HG03159 (cell line): ENCODE data around the gene TFEB.

Experiments
- ATAC-seq: cut with Tn5 transposase; IDR thresholded peaks from one replicate; pipeline ENCODE4 v1.9.1; 2021; ENCODE audit warnings: mild to moderate bottlenecking, moderate library complexity; ENCODE audit not compliant: unreplicated experiment

Gene TFEB

DNA sequence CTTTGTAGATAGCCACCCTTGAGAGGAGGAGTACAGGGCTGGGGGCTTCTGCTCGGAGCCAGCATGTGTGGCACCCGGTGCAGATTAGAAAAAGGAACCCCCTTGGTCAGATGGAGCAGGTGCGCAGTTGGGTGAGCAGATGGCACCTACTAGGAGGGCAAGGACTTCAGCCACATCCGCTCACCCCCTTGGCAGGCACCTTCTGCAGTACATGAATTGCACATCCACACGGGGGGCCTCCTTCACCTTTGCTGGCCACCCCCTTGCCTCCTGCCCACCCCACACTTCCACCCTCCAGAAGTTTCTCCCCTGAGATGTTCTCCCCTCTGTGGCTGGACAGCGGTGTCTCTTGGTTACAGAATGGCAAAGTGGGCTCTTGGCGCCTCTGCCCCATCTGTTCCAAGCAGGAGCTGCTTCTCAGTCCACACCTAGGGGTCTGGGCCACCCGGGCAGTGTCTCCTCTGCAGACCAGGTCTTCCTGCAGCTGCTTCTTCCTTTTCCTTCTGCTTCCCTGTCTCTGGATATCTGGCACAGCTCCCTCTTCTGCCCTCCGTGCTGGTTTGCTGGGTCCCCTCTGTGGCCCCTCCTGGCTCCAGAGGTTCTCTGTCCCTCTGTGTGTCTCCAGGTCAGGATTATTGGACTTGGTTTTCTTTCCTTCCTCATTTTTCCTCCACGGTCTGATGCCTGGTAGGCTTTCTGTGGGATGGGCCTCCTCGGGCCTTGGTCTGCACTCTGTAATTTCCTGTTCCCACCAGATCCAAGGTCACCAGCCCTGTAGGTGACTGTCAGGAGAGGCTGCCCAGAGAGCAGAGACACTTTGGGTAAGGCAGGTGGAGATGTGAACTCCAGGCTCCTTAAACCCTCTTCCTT, 93.1 kb downstream of the TFEB start:
- no peak for ATAC-seq

DNA sequence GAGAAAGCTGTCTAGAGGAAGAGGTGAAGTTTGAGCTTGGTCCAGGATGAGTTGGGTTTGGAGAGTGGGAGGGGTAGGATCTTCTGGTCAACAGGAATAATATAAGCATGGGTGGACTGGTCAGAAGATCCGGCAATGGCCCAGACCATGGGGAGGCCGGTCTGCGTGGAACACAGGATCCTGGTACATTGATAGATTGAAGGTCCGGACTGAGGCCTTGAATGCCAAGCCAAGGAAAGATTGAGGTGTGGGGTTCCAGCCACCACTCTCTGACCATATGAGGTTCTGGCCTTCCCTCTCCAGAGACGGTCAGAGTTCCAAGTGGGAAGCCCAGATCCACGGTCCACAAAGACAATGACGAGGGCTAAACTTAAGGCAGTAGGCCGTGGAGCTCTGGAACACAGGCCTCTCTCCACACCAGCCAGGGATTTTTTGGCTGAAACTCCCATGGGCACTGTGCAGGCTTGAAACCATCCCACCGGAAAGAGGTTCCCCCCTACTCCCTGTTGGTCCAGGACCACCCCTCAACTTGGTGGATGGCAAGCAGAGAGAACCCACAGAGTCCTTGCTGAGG, 94.0 kb downstream of the TFEB start:
- no peak for ATAC-seq

GRCh38 chr6:41640426-41640825, 95.0 kb downstream of the TFEB start:
- ATAC-seq: no peak

DNA sequence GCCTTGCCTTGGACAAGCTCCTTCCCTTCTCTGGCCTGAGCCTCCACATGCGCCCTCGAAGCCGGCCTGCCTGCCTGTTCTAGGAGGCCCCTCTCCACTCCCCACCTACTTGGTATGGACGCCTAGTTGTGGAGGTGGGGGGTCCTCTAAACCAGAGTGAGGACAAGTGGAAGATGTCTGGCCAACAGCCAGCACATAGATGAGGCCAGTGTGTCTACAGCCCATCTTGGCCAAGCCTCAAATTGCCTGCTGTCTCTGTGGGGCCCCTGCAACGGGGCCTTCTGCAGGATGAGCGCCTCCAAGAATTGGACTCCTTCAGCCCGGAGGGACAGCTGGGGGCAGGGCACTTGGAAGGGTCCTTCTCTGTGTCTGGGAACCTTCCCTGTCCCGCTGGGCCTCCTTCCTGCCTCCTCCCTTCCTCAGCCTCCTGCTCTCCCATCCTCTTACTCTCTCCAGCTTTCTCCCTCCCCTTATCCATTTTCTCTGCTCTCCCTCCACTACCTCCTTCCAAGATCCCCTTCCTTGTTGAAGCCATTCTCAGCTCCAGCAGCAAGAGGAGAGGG, 95.5 kb downstream of the TFEB start:
- no peak for ATAC-seq

GRCh38 chr6:41638935-41639808, 96.2 kb downstream of the TFEB start:
- no peak for ATAC-seq

DNA sequence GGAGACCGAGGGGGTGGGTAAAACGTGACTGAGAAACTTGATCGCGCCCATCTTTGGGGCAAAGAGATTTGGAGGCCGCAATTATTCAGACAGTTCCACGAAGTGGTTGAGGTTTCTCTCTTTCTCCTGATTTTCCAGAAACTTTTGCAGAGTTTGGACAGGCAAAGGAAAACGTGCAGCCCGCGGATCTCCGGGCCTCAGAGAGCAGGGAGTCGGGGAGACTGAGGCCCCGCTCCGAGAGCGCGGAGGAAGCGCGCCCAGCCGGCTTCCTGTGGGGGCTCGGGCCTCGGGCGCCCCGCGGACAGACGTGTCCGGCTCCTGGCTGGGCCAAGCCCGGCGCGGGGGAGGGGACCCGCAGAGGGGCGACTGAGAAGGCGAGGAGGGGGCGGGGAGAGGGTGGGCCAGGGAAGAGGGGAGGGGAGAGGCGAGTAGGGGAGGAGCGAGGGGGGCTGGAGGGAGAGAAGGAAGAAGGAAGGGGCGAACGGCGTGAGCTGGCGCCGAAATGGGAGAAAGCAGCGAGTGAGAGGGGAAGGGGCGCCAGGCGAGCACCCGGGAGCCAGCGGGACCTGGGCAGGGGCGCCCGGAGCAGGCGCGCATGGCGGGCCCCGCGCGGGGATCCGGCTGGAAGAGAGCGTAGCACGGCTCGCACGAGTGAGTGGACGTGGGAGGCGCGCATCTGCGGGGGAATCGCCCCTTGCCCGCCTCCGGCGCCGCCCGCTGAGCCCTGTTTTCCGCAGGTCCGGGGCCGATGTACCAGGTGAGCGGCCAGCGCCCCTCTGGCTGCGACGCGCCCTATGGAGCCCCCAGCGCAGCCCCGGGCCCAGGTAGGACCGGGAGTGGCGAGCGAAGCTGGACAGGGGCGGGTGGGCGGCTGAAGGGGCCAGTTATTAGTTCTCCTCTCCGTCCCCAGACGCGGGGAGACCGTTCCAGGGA, 97.1 kb downstream of the TFEB start, which contains the start of gene MDFI:
MDFI (plus strand) TSS at position 467 of the 933 bp plus-strand sequence; CDS start at position 749, 282 bp downstream.
- ATAC-seq: no peak

DNA sequence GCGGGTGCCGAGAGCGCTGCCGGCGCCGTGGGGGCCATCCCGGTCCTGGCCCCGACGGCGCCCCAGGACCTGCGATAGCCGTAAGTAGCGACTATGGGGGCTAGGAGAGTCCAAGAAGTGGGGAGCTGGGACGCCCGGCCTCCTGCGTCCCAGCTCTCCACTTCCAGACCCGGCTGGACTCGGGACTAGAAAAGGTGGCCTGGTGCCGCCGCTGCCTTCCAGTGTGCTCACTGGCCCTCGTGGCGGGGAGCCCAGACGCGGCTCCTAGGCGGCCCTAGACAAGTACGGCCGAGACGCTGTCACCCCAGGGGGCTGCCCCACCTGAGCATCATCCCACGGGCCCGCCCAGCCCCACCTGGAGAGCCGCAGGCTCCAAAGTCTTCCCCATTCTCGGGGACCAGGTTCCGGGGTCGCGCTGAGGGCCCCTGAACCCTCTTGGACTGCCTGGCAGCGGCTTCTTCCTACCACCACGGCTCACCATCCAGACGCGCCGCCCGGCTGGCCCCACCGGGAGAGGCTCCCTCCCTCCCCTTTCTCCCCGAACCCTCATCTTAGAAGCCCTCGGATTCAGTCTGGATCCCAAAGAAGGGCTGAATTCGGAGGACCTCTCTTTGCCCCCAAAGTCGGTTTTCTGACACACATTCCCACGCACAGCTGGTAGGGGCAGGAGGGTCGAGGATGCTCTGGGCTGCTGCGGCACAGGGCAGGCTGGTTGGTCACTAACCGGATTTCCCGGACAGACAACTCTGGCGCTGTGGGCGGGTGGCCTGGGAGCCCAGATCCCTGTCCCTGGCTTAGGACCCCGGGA, 98.0 kb downstream of the TFEB start:
- no peak for ATAC-seq

- no peak for ATAC-seq
Observed at GRCh38 chr6:41636833-41637193, 98.6 kb downstream of the TFEB start.

DNA sequence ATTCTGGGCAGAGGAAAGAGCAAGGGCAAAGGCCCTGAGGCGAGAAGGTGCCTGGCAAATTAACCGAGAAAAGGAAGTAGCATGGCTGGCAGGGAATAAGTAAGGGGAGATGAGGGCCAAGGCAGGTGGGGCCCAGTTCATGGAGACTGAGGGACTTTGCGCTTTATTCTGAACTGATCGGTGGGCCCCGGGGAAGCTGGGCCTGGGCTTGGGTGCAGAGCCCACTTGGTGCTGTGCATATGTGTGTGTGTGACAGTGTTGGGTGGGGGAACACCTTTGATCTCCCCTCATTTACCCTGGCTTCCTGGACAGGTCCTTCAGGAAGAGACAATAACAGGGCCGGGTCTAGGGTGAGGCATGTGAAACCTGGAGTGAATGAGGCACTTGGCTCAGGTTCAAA, 100.0 kb downstream of the TFEB start:
- no peak for ATAC-seq

DNA sequence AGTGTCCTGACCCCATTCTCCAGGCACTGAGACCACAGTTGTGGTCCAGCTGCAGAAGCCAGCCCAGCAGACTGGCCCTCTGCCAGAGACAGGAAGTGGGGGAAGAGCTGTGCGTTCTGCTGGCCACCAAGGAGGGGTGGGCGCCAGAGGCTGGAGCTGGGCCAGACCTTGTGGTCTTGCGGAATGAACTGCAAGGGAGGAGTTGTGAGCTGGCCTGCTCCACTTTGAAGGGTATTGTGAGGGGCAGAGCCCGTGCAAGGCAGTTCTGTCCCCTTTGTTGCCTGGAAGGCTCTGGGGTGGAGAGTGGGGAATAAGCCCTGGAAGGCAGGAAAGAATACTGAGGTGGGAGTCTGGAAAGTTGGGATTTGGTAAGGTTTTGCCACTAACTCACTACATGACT, 100.8 kb downstream of the TFEB start:
- ATAC-seq: no peak
